Breast epithelium (tissue), 3 donors: Measurements from ENCODE around the gene MAT2B.

Experiments
- POLR2AphosphoS5 ChIP-seq, 3 donors: sonication (generic); formaldehyde crosslinking; IDR thresholded peaks; one replicate each; pipeline ENCODE4 v1.6.1; 2017; ENCODE audit warnings: antibody characterized with exemption in 3 of 3
- TF ChIP-seq, protein P1 (sequence below), 3 donors: fragments of 450-650 bp; IDR thresholded peaks; one replicate each; pipeline ENCODE4 v1.5.1; 2016 to 2017; ENCODE audit warnings: antibody characterized with exemption in 3 of 3, mild to moderate bottlenecking in 3 of 3, moderate library complexity in 3 of 3

- TF ChIP-seq POLR2AphosphoS5 (IDR thresholded peaks at IDR 0.05), result no peak
- TF ChIP-seq, protein P1, sequence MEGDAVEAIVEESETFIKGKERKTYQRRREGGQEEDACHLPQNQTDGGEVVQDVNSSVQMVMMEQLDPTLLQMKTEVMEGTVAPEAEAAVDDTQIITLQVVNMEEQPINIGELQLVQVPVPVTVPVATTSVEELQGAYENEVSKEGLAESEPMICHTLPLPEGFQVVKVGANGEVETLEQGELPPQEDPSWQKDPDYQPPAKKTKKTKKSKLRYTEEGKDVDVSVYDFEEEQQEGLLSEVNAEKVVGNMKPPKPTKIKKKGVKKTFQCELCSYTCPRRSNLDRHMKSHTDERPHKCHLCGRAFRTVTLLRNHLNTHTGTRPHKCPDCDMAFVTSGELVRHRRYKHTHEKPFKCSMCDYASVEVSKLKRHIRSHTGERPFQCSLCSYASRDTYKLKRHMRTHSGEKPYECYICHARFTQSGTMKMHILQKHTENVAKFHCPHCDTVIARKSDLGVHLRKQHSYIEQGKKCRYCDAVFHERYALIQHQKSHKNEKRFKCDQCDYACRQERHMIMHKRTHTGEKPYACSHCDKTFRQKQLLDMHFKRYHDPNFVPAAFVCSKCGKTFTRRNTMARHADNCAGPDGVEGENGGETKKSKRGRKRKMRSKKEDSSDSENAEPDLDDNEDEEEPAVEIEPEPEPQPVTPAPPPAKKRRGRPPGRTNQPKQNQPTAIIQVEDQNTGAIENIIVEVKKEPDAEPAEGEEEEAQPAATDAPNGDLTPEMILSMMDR (IDR thresholded peaks at IDR 0.05), result no peak
Observed at GRCh38 chr5:163548649-163549048, 43.2 kb downstream of the MAT2B start.
